ENCODE measurements around the gene CETN2. TPM values are rescaled to one million over a fixed set of nuclear protein-coding genes. Genes with fewer than 3 reads are reported as not detected.
"Not testable (repeated sequence)": the region's sequence is repeated elsewhere in the genome, so short reads cannot be mapped to it uniquely, and the experiment has no call there.

CETN2 gene
- total RNA-seq, 1 donor from 2014 or later = 17.3 TPM

DNA sequence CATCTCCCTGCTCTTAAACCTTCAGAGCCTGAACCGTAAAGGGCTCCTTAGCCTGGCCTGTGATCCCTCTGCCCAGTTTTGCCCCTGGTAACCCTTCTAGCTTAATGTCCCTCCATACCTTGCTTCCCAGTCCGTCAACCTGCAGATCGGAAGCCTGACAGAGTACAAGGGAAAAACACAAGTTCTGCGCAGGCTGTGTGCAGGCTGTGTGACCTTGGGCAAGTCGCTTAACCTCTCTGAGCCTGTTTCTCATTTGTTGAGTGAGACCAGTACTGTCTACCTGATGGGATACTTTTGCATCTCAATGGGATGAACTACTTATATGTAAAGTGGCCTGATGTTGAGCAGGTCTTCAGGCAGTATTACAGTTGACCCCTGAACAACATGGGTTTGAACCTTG is 2.0 kb upstream of the CETN2 start:
- DNase-seq (ENCODE audit: low read depth in 2 of 2) = no peak

- DNase-seq (ENCODE audit: low read depth in 2 of 2) = no peak
These were observed 834 bp upstream of the CETN2 start for GRCh38 chrX:152831391-152831790.

GRCh38 chrX:152824841-152825374 is 5.6 kb downstream of the CETN2 start:
- DNase-seq (ENCODE audit: low read depth in 2 of 2) = peak in 1 of 2 donors; percentile 3

DNA sequence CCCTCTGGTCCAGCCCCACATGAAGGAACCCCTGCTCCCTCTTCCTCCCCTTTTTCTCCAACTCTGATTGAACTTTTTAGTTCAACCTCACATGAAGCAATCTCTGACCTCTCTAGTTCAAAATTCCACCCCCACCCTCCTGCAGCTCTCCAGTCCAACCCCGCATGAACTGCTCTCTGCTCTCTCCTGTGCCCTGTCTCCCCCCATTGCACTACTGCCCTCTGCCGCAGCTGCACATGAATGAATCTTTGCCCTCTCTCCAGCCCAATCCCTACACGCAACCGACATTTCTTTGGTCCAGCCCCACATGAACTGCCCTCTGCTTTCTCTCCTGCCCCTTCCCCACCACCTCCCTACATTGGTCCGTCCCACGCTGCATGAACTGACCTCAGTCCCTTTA is 6.9 kb downstream of the CETN2 start:
- DNase-seq (ENCODE audit: low read depth in 2 of 2) = no peak

DNA sequence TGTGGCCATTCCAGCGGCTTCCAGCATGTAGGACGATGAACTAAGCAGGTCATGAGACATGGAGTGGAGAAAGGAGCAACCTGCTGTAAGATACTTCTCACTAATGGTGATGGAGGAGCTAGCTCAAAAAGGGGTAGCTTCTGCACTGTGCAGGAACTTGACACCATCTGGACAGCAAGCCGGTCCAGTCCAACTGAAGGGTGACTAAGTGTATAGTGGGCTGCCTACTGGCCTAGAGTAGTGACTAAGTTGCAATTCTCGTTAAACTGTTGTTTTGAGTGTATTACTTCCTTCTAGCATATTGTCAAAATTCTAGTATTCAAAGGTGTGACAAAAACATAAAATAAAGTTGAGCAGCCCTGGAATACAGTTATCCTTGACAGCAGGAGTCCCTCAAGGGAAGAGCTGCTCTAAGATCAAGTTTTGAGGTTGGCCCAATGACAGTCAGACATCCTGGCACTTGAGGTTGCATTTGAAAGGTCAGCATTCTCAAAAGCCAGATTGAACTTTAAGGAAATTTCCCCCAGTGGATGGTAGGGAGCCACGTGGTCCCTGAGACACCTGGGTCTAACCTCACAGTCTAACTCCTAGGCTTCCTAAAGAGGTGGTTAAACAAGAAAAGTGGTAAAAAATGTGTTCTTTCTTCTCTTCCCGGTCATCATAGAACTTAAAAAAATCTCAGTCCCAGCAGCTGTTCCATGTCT is 8.0 kb downstream of the CETN2 start:
- DNase-seq (ENCODE audit: low read depth in 2 of 2) = no peak

GRCh38 chrX:152821145-152821765 is 9.3 kb downstream of the CETN2 start:
- peak; percentile 4 to 44 for DNase-seq (ENCODE audit: low read depth in 2 of 2)

- no peak for DNase-seq (ENCODE audit: low read depth in 2 of 2)
These were observed 10.8 kb downstream of the CETN2 start for GRCh38 chrX:152819732-152820131.

GRCh38 chrX:152819266-152819665 is 11.3 kb downstream of the CETN2 start:
- no peak for DNase-seq (ENCODE audit: low read depth in 2 of 2)

- DNase-seq (ENCODE audit: low read depth in 2 of 2) = no peak
These were observed 12.2 kb downstream of the CETN2 start for GRCh38 chrX:152818356-152818755.

DNA sequence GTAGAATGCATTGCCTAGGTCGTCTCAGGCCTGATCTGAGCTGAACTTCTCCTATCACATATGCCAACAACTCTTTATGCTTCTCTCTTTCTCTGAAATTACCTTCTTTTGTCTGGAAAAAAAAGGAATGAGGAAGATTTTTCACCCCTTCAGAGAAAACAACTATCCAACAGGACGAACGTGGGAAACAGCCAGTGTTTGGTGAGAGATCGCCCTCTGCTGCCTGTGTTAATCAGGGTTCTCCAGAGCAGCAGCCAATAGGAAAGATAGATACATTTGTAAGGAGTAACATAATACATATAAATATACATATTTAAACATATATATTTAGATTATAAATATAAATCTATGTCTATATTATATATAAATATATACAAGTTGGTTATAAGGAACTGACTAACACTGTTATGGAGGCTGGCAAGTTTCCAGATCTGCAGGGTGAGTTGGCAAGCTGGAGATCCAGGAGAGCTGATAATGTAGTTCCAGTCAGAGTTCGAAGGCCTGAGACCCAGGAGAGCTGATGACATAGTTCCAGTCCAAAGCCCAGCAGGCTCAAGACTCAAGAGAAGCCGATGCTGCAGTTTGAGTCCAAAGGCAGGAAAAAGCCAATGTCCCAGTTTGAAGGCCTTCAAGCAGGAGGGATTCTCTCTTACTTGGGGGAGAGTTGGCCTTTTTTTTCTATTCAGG is 13.3 kb downstream of the CETN2 start:
- peak; percentile 9 to 45 for DNase-seq (ENCODE audit: low read depth in 2 of 2)

- peak in 1 of 2 donors; percentile 3 for DNase-seq (ENCODE audit: low read depth in 2 of 2)
These were observed 16.5 kb downstream of the CETN2 start for GRCh38 chrX:152814048-152814447.

DNA sequence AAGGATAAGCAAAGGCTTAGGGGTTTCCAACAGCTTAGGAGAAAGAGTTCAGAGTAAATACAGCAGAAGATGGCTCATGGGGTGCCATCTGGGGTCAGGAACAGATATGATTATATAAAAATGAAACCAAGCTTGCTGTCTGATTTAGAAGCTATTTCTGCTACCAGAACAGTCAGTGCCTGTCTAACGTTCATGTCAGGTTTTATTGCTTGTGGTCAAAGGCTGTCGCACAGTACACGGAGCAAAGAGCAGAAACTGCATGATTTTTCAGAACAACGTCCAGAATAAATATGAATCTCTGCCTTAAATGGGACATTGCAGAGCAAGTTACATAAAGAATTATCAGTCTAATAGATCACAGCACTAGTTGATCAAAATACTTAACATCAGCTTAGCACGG is 17.4 kb downstream of the CETN2 start:
- DNase-seq (ENCODE audit: low read depth in 2 of 2) = no peak

- DNase-seq (ENCODE audit: low read depth in 2 of 2) = no peak
These were observed 20.2 kb downstream of the CETN2 start for GRCh38 chrX:152810403-152810802.

DNA sequence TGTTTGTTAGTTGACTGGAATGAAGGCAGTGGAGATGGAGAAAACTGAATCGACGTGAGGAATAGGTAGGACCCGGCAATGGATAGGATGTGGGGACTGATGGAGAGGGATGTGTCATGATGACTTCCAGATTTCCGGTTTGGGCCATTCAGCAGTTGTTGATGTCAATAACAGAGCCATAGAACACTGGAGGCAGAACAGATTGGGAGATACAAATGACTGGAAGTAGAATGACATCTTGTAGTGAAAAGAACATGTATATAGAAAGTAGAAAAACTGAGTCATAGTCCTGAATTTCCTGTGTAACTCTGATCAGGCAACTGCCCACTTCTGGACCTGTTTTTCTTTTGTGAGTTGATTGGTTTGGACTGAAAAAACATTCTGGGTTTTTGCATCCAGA is 24.5 kb downstream of the CETN2 start:
- no peak for DNase-seq (ENCODE audit: low read depth in 2 of 2)

DNA sequence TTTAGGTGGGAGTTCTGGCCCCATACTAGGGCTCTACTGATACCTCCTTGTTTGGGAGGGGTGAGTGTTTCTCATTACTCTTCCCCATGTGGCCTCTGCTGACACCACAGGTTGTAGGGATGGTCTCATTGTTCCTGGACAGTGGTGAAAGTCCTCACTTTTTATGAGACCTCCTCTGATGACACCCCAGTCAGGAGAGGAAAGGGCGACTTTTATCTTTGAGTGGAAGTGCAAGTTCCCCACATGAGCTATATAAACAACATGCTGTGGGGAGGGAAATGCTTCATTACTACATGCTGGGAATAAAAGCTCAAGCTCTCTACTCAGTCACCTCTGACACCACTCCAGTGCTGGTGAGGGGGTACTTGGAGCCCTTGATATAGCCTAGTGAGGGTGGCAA is 31.6 kb downstream of the CETN2 start:
- no peak for DNase-seq (ENCODE audit: low read depth in 2 of 2)

GRCh38 chrX:152787062-152787461 is 43.5 kb downstream of the CETN2 start:
- DNase-seq (ENCODE audit: low read depth in 2 of 2) = not testable (repeated sequence)

Other genes starting within 250 kb of the CETN2 start
- gene GABRQ, start 192.9 kb downstream of the CETN2 start, total RNA-seq = not detected in 2 replicates
- not detected in 2 replicates for gene MAGEA3, start 132.0 kb downstream of the CETN2 start, total RNA-seq
- not detected in 2 replicates for gene CSAG2, start 121.5 kb downstream of the CETN2 start, total RNA-seq
- gene MAGEA2B, start 116.1 kb downstream of the CETN2 start, total RNA-seq = not detected in 2 replicates
- gene CSAG1, start 97.0 kb downstream of the CETN2 start, total RNA-seq = not detected in 2 replicates
- gene MAGEA12, start 97.0 kb downstream of the CETN2 start, total RNA-seq = not detected in 2 replicates
- gene MAGEA2, start 76.9 kb downstream of the CETN2 start, total RNA-seq = not detected in 2 replicates
- not detected in 2 replicates for gene CSAG3, start 71.5 kb downstream of the CETN2 start, total RNA-seq
- not detected in 2 replicates for gene MAGEA6, start 61.1 kb downstream of the CETN2 start, total RNA-seq
- 13.9 and 15.5 TPM in 2 replicates for gene NSDHL, start 306 bp upstream of the CETN2 start, total RNA-seq
- gene ZNF185, start 67.3 kb upstream of the CETN2 start, total RNA-seq = 6.5 and 8.5 TPM in 2 replicates
- not detected in 2 replicates for gene PNMA5, start 163.4 kb upstream of the CETN2 start, total RNA-seq
- gene PNMA3, start 225.7 kb upstream of the CETN2 start, total RNA-seq = 0.13 TPM in 1 of 2 replicates, not detected in the other
- 0.39 and 1.0 TPM in 2 replicates for gene PNMA6A, start 241.7 kb upstream of the CETN2 start, total RNA-seq